Measurements from ENCODE around the gene RAI14.

Gene RAI14

DNA sequence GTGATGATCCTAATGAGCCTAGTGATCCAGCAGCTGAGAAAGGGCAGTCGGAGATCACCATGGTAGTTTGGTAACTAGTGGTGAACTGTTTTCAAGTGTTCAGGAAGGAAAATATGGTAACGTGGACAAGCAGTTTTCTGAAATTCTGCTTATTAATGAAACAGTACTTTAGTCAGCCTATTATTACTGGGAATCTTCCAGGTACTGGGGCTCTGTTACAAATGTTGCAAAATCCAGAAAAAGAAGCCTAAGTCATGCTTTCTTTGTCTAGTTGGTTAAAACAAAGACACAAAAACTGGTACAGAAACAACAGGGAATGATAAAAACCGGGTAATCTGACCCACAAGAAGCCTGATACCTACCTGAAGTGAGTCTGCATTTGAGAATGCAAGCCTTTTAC is 201.0 kb downstream of the RAI14 start:
- DNase-seq (ENCODE audit: low spot score) = no peak

DNA sequence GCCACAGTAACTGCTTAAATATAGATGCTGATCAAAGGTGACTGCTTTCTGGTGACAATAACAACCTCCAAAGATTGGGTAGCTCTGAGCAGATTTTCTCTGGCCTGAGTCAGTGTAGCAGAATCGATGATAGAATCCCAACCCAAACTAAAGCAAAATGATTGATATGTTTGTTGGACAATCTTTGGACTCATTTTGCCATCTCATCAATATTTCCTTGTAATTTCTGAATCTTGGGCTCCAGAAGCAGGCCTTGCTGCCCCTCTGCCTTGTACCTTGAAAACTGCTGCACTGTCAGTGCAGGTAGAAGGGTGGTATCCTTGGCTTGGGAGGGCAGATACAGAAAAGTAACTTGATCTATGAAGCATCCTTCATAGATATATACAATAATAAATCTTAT is 201.8 kb downstream of the RAI14 start:
- no peak for DNase-seq (ENCODE audit: low spot score)

- DNase-seq (ENCODE audit: low spot score) = no peak
Measured at GRCh38 chr5:34858790-34859189, 202.7 kb downstream of the RAI14 start.

DNA sequence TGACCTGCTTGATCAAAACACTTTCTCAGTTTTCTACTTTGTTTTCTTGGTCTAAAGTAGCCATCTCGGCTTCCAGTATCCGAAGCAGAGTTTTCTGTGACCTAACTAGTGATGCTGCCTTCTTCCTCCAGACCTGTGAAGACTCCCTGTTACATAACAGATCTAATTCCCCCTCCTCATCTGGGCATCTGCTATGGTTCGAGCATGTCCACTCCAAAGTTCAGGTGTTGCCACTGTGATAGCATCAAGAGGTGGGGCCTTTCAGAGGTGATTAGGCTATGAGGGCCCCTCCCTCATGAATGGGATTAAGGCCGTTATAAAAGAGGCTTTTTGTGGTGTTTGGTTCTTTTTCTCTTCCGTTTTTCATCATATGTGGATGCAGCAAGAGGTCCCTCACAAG is 203.1 kb downstream of the RAI14 start:
- DNase-seq (ENCODE audit: low spot score) = no peak

DNA sequence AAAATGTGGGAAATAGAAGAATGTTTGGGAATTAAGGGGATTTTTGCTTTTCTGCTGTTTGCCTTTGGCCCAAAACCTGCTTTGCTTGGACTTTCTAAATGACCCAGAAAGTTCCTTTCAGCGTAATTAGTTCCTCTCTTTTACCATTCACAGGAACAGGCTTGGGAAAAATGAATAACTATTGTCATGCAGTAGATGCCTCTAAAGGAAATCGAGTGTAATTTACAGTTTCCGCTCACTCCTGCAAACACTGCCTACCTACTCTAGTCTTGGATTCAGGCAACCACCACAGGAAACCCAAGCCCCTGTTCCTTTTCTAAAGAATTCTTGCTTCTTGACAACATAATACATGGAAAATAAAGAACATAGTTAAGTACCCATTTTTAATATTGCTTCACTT is 207.8 kb downstream of the RAI14 start:
- no peak for DNase-seq (ENCODE audit: low spot score)

GRCh38 chr5:34865091-34865490 is 209.0 kb downstream of the RAI14 start:
- no peak for DNase-seq (ENCODE audit: low spot score)

GRCh38 chr5:34866989-34867471 is 210.9 kb downstream of the RAI14 start:
- DNase-seq (ENCODE audit: low spot score) = no peak

DNA sequence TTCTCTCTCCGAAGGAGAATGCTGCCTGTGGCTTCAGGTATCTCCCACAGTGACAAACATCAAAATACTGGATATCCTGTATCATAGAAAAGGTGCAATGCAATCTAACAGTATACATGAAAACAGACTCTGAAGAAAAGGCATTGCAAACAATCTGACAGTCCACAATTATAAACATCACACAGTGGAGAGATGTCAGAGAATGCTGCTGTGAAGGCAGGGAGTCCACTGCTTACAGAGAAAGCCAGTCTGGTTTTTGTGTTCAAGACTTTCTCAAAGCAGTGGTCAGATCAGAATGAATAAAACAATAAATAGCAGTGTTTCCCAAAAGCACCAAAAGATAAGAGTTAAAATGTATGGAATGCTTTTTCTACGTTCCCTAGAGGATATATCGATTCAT is 211.5 kb downstream of the RAI14 start:
- DNase-seq (ENCODE audit: low spot score) = no peak

GRCh38 chr5:34868791-34869190 is 212.7 kb downstream of the RAI14 start:
- no peak for DNase-seq (ENCODE audit: low spot score)

DNA sequence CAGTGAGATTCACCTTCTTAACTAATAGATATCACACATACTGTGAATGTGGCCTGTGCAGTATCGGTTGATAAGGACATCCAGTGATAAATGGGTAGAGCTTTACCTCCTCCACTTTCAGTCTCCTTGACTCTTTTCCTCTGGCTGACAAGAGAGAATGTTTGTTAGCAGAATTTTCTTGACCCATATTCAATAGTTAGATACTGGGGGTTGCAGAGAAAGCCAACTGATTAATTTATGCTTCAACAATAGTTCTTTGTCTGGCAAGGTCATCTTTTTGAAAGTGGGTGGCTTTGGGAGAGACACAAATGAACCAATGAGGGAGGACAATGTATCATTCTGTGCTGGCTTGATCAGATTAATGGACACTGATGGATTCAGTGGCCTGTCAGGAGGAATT is 213.1 kb downstream of the RAI14 start:
- DNase-seq (ENCODE audit: low spot score) = no peak

DNA sequence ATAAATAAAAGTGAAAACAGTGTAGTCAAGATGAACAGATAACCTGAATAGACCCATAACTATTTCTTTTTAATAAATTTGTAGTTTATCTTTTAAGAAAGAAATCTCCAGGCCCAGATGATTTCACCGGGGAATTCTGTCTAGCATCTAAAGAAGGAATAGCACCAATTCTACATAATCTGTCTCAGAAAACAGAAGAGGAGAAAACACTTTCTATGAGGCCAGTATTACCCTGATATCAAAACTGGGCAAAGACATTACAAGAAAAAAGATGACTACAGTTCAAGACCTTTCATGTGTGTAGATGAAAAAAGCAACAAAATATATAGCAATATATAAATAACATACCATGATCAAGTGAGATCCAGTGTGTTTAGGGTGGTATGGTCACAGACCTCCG is 214.3 kb downstream of the RAI14 start:
- DNase-seq (ENCODE audit: low spot score) = no peak

DNA sequence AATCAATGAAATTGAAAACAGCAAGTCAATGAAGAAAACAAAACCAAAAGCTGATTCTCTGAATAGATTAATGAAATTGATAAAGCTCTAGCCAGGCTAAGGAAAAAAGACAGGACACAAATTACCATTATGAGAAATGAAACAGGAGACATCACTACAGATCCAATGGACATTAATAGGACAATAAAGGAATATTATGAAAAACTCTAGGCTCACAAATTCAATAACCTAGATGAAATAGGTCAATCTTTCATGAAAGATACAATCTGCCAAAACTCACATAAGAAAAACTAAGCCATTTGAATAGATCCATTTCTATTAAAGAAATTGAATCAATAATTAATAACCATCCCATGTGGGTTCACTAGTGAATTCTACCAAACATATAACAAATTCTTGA is 220.1 kb downstream of the RAI14 start:
- DNase-seq (ENCODE audit: low spot score) = no peak

DNA sequence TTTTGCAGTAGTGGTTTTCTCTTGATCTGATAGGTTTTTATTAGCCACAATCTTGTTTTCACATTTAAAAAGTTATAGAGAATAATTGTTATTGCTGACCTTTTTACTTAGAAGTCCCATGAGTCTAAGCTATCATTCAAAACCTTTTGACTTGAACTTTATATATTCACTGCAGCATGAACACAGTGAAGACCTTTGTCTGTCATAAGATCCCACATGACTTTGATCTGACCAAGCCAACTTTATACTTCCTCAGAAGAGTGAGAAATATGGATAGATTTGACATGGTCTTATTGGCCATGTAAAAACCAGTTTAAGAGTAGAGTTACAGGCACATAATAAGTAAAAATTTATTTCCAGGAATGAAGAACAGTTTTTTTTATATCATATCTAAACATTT is 225.1 kb downstream of the RAI14 start:
- DNase-seq (ENCODE audit: low spot score) = no peak

Data from hematopoietic multipotent progenitor cell treated with erythropoietin and hydrocortisone succinate and interleukin-3 and kit ligand, for 15 days (in vitro differentiated cells).